Prostate gland (tissue), 2 donors: ENCODE measurements around the gene BTBD7.

Experiments used
- CTCF ChIP-seq, 4 experiments: fragments of 200-600 bp in 2 of 4; fragments of 450-650 bp in 2 of 4; sonication (generic) in 2 of 4; IDR thresholded peaks; 1 replicate in 3 of 4; 2 replicates in 1 of 4; pipeline ENCODE4 v1.5.1; 2016 to 2019; ENCODE audit warnings: antibody characterized with exemption in 4 of 4, mild to moderate bottlenecking in 2 of 4, moderate library complexity in 2 of 4
- POLR2A ChIP-seq: fragments of 450-650 bp; IDR thresholded peaks from one replicate; pipeline ENCODE4 v1.6.1; 2016; ENCODE audit warnings: antibody characterized with exemption, mild to moderate bottlenecking
- POLR2AphosphoS5 ChIP-seq: sonication (generic); formaldehyde crosslinking; IDR thresholded peaks from one replicate; pipeline ENCODE4 v1.6.1; 2017; ENCODE audit warnings: antibody characterized with exemption

- TF ChIP-seq POLR2A (no peak), CTCF (IDR thresholded peaks at IDR 0.05) (no peak), POLR2AphosphoS5 (no peak)
Observed at GRCh38 chr14:93333631-93334103, 831 bp upstream of the BTBD7 start.
